PC-9 (cell line): ENCODE data around the gene TMEM50B. TPM values are rescaled to one million over a fixed set of nuclear protein-coding genes. Genes with fewer than 3 reads are reported as not detected.

Source experiments
- Bru-seq: library from RNA; stranded (reverse); fragments of 400-500 nt; gene quantifications from one replicate; lab custom pipeline; 2021; lab: Mats Ljungman, UMichigan
- BruChase-seq, 2 experiments: library from RNA; stranded (reverse); fragments of 400-500 nt; gene quantifications; one replicate each; lab custom pipeline; 2021; lab: Mats Ljungman, UMichigan
- BruUV-seq: library from RNA; stranded (reverse); fragments of 400-500 nt; replicated peaks from 2 replicates; lab custom pipeline; 2021; lab: Mats Ljungman, UMichigan
- CTCF ChIA-PET: fragments of 300-600 bp; sonication (Branson Sonifier 250); formaldehyde crosslinking; loops from one replicate; lab custom pipeline; 2022; ENCODE audit warnings: antibody characterized with exemption; lab: Charles Lee
- POLR2A ChIA-PET: fragments of 300-600 bp; sonication (Branson Sonifier 250); formaldehyde crosslinking; loops from one replicate; lab custom pipeline; 2022; ENCODE audit warnings: antibody characterized with exemption; ENCODE audit not compliant: unreplicated experiment; lab: Charles Lee
- DNase-seq, 2 experiments: peaks; one replicate each; pipeline versions ENCODE4 v3.0.0 to v3.0.0-alpha.2; 2015 to 2022; ENCODE audit warnings: mixed read lengths in 1 of 2
- H2AFZ ChIP-seq: fragments of 200-600 bp; sonication (generic); 2 replicates; pipeline ENCODE4 v1.8.1; 2017; ENCODE audit warnings: antibody characterized with exemption
- H3F3A ChIP-seq: fragments of 200-600 bp; sonication (generic); 2 replicates; pipeline ENCODE4 v1.8.1; 2017; ENCODE audit warnings: antibody characterized with exemption, mild to moderate bottlenecking, low read depth; ENCODE audit not compliant: insufficient read depth
- H3K27ac ChIP-seq: fragments of 200-600 bp; sonication (generic); 2 replicates; pipeline ENCODE4 v1.6.1; 2016; ENCODE audit warnings: mixed run types
- H3K27me3 ChIP-seq: fragments of 200-600 bp; sonication (generic); 2 replicates; pipeline ENCODE4 v1.6.1; 2016; ENCODE audit warnings: low read depth, mixed run types; ENCODE audit not compliant: insufficient read depth
- H3K36me3 ChIP-seq: fragments of 200-600 bp; sonication (generic); 2 replicates; pipeline ENCODE4 v1.6.1; 2016; ENCODE audit warnings: low read depth, mixed run types
- H3K4me1 ChIP-seq: fragments of 200-600 bp; sonication (generic); replicated peaks from 2 replicates; pipeline ENCODE4 v1.6.1; 2016; ENCODE audit warnings: mixed run types; ENCODE audit not compliant: insufficient read depth
- H3K4me2 ChIP-seq: fragments of 200-600 bp; sonication (generic); 2 replicates; pipeline ENCODE4 v1.6.1; 2017; ENCODE audit warnings: mixed run types
- H3K4me3 ChIP-seq: fragments of 200-600 bp; sonication (generic); 2 replicates; pipeline ENCODE4 v1.6.1; 2016; ENCODE audit warnings: mixed run types
- H3K79me2 ChIP-seq: fragments of 200-600 bp; sonication (generic); 2 replicates; pipeline ENCODE4 v1.6.1; 2017; ENCODE audit warnings: low read depth, mixed run types
- H3K9me2 ChIP-seq: fragments of 200-600 bp; sonication (generic); 2 replicates; pipeline ENCODE4 v1.8.1; 2017; ENCODE audit warnings: mild to moderate bottlenecking; ENCODE audit not compliant: insufficient read depth
- H3K9me3 ChIP-seq: fragments of 200-600 bp; sonication (generic); 2 replicates; pipeline ENCODE4 v1.8.1; 2016; ENCODE audit warnings: low read depth; ENCODE audit not compliant: insufficient read depth
- H4K20me1 ChIP-seq: fragments of 200-600 bp; sonication (generic); 2 replicates; pipeline ENCODE4 v1.8.1; 2017; ENCODE audit not compliant: insufficient read depth
- EZH2 ChIP-seq: fragments of 200-600 bp; sonication (generic); IDR thresholded peaks from 2 replicates; pipeline ENCODE4 v1.8.0; 2017; ENCODE audit warnings: antibody characterized with exemption, low read depth
- intact Hi-C: fragments of 100-400 bp; cut with micrococcal nuclease; formaldehyde crosslinking; loops from one replicate; pipeline ENCODE4 v1.10.0; 2022; ENCODE audit not compliant: unreplicated experiment
- long read RNA-seq: library from polyadenylated mRNA; stranded (forward); transcript quantifications from one replicate; pipeline ENCODE4 v2.0.0, GENCODE V29; 2022
- total RNA-seq: library from RNA; stranded (reverse); gene quantifications from 2 replicates; pipeline ENCODE4 v1.2.3, GENCODE V29; 2021
- TF ChIP-seq, protein P1 (sequence below): fragments of 200-600 bp; sonication (generic); conservative IDR thresholded peaks from 2 replicates; pipeline ENCODE4 v1.6.1; 2017; ENCODE audit warnings: mixed run types, antibody characterized with exemption, mild to moderate bottlenecking, moderate library complexity

Gene TMEM50B
- total RNA-seq = 11.7 and 14.2 TPM in 2 replicates
- percentile 59 among the genes with signal in this experiment for Bru-seq, nascent RNA
- BruChase-seq, experiment 1, labeled RNA remaining after a 2-hour chase = percentile 75 among the genes with signal in this experiment
- BruChase-seq, experiment 2, labeled RNA remaining after a 6-hour chase = percentile 69 among the genes with signal in this experiment
- long read RNA-seq, transcript TMEM50B-210 (7 exons, 2,375 nt) = major isoform, 17 of 24 reads
- long read RNA-seq, partial matches to known transcripts = 1 of 24 reads
- long read RNA-seq, other reads (novel, unspliced or antisense) = 4 of 24 reads

DNA sequence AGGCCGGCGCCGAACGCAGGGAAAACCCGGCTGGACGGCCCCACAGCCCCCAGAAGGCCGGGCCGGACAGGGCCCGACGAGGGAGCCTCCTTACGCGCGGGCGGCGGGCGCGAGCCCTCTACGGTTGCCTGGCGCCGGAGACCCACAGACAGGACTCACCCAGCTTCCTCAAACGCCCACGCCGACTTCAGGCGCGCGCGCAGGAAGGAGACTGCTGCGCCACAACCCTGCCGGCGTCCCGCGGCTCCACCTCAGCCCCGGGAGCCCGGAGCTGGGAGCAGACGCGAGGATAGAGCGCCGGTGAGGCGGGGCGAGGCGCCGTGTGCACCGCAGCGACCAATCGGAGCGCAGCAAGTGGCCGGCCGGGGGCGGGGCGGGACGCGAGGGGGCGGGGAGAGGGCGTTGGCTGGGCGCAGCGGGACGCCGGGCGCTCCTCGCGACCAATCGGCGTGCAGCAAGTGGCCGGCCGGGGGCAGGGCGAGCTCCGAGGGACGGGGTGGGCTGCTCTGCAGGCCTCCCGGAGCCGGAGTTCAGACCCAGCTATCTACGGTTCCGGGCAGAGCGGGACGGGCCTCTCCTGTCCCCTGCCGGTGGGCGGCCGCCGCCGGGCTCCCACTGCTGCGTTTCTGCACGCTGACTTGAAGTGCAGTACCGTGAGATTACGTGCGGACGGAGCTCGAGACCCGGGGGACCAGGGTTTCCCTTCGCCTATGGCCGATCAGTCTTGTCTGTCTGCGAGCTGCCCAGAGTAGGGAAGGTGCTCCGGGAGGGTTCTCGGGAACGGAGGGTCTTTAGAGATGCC is at the start of gene TMEM50B:
TSS of gene TMEM50B (minus strand) at position 296 of the 802 bp plus-strand sequence. CDS start 11,089 bp downstream, outside the sequence.
- H3K4me3 ChIP-seq = peak within 1 kb of the TSS; percentile 86
- CTCF ChIA-PET = interaction anchor here (0.5 to 0.7 kb wide), 3 partner anchors 12 to 1074 kb away, joined by 3 to 10 read pairs (median 4); partner anchors contain the start of gene DNAJC28
- peak within 1 kb of the TSS; percentile 89 for H3K4me2 ChIP-seq
- no peaks in the 10 kb centered on the region for H3K9me3 ChIP-seq
- POLR2A ChIA-PET = interaction anchor here (0.5 to 1.5 kb wide), 7 partner anchors 11 to 1119 kb away, joined by 3 to 22 read pairs (median 5); partner anchors contain the start of gene DNAJC28
- H3K27me3 ChIP-seq = no peaks in the 10 kb centered on the region
- H3F3A ChIP-seq = peaks cover 5% of the 10 kb centered on the region
- H3K9me2 ChIP-seq = no peaks in the 10 kb centered on the region
- H3K27ac ChIP-seq = peak within 1 kb of the TSS; percentile 43
- 0 out of 2 replicates have a peak, but pooled peaks cover 4% of the 10 kb centered on the region for H3K4me1 ChIP-seq
- no TSS peak for BruUV-seq
- H2AFZ ChIP-seq = peak within 1 kb of the TSS; percentile 96
- H4K20me1 ChIP-seq = no peaks in the 10 kb centered on the region
- no peaks in the 10 kb centered on the region for H3K79me2 ChIP-seq
- intact Hi-C loops = no loop called here
- no peak for TF ChIP-seq EZH2
- TF ChIP-seq, protein P1, sequence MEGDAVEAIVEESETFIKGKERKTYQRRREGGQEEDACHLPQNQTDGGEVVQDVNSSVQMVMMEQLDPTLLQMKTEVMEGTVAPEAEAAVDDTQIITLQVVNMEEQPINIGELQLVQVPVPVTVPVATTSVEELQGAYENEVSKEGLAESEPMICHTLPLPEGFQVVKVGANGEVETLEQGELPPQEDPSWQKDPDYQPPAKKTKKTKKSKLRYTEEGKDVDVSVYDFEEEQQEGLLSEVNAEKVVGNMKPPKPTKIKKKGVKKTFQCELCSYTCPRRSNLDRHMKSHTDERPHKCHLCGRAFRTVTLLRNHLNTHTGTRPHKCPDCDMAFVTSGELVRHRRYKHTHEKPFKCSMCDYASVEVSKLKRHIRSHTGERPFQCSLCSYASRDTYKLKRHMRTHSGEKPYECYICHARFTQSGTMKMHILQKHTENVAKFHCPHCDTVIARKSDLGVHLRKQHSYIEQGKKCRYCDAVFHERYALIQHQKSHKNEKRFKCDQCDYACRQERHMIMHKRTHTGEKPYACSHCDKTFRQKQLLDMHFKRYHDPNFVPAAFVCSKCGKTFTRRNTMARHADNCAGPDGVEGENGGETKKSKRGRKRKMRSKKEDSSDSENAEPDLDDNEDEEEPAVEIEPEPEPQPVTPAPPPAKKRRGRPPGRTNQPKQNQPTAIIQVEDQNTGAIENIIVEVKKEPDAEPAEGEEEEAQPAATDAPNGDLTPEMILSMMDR = no peak
- peak; percentile 80 to 90 for DNase-seq
- H3K36me3 ChIP-seq = no peaks in the 10 kb centered on the region

DNA sequence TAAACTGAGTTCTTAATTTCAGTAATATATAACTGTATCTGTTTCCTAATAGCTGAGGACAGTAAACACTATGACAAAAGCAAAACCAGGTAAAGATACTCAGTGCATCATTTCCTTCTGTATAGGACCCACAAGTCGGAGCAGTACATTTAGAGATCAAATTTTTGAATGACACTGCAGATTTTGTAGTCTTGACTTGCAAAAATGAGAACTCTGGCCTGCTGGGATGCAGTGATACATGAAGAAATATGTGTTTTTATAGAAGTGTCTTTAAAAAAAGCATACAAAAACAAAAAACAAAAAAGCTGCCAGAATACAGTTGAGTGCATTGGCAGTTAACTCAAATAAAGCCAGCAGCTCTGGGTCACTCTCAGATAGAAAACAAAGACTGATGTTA is 43.2 kb upstream of the TMEM50B start:
- H2AFZ ChIP-seq = no peak overlapping the region
- no peak overlapping the region for H3K4me3 ChIP-seq
- H3K4me1 ChIP-seq = no peaks in the 10 kb centered on the region
- no peak overlapping the region for H3K4me2 ChIP-seq
- no peak overlapping the region for H3K27ac ChIP-seq
- intact Hi-C loops = no loop called here
- BruUV-seq = no TSS peak
- ChIA-PET POLR2A (no interaction called here), CTCF (interaction anchor here (0.6 kb wide), 1 partner anchor 848 kb away, joined by 4 read pairs; no protein-coding TSS in a partner anchor)
- no peak for TF ChIP-seq EZH2
- TF ChIP-seq, protein P1 = no peak
- H3F3A ChIP-seq = peaks cover 6% of the 10 kb centered on the region; the same call in 1 of the 2 replicates
- H3K79me2 ChIP-seq = no peaks in the 10 kb centered on the region
- H3K9me3 ChIP-seq = no peaks in the 10 kb centered on the region
- H3K36me3 ChIP-seq = peaks cover 6% of the 10 kb centered on the region; the same call in 1 of the 2 replicates
- H4K20me1 ChIP-seq = no peaks in the 10 kb centered on the region
- H3K27me3 ChIP-seq = no peaks in the 10 kb centered on the region
- no peaks in the 10 kb centered on the region for H3K9me2 ChIP-seq
- no peak for DNase-seq

DNA sequence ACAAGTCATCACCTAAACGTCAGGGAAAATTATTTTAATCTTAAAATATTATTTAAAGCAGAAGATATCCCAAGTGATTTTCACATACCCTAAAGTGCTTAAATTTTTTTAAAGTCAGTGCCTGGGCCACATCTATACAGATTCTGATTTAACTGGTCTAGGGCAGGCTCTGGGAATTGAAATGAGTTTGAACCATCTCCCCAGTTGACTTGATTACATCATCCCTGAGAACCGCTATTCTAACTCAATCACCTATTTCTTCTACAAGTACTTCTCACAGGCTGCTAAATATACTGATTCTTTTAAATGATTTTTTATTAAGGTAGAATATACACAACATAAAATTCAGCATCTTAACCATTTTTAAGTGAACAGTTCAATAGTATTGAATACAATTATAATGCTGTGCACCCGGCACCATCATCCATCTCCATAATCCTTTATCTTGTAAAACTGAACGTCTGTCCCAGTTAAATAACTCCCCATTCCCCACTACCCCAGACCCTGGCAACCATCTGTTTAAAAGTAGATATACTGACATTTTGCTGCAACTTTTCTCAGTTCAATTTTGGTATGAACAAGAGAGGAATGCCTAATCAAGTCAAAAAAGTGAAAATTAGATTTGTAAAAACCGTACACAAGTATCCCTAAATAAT is 42.7 kb upstream of the TMEM50B start:
- no TSS peak for BruUV-seq
- no peak overlapping the region for H2AFZ ChIP-seq
- H3K27me3 ChIP-seq = no peaks in the 10 kb centered on the region
- no peaks in the 10 kb centered on the region for H3K79me2 ChIP-seq
- CTCF ChIA-PET = no interaction called here
- H3K36me3 ChIP-seq = 0 out of 2 replicates have a peak, but pooled peaks cover under 1% of the 10 kb centered on the region
- no peak overlapping the region for H3K27ac ChIP-seq
- intact Hi-C loops = no loop called here
- H3K4me1 ChIP-seq = no peaks in the 10 kb centered on the region
- no peak overlapping the region for H3K4me3 ChIP-seq
- POLR2A ChIA-PET = no interaction called here
- H3F3A ChIP-seq = peaks cover 6% of the 10 kb centered on the region; the same call in 1 of the 2 replicates
- H3K9me2 ChIP-seq = no peaks in the 10 kb centered on the region
- TF ChIP-seq, protein P1 = no peak
- no peak for TF ChIP-seq EZH2
- H3K9me3 ChIP-seq = no peaks in the 10 kb centered on the region
- H4K20me1 ChIP-seq = no peaks in the 10 kb centered on the region
- no peak overlapping the region for H3K4me2 ChIP-seq
- DNase-seq = no peak
